GM06990 (cell line): ENCODE data around the gene SYTL1.

Experiments
- DNase-seq: peaks from one replicate; pipeline ENCODE4 v3.0.0-alpha.2; 2011; ENCODE audit not compliant: insufficient read length; ENCODE audit errors: extremely low read depth
- H3K27me3 ChIP-seq: replicated peaks from 2 replicates; pipeline ENCODE4 v1.6.0; 2011; ENCODE audit warnings: low read length; ENCODE audit not compliant: control insufficient read depth, insufficient read depth
- H3K36me3 ChIP-seq: 2 replicates; pipeline ENCODE4 v1.5.1; 2011; ENCODE audit warnings: low read length; ENCODE audit not compliant: control insufficient read depth, insufficient read depth
- H3K4me3 ChIP-seq: replicated peaks from 2 replicates; pipeline ENCODE4 v1.5.1; 2011; ENCODE audit warnings: low read depth, mild to moderate bottlenecking, control low read depth, low read length
- CTCF ChIP-seq: IDR thresholded peaks from 2 replicates; pipeline ENCODE4 v1.5.1; 2011; ENCODE audit warnings: low read length, control low read depth, mild to moderate bottlenecking, inconsistent platforms; ENCODE audit not compliant: insufficient read depth, poor library complexity, severe bottlenecking

Gene SYTL1

GRCh38 chr1:27302612-27303011 is 39.2 kb upstream of the SYTL1 start:
- no peak for DNase-seq
- no peaks in the 10 kb centered on the region for H3K27me3 ChIP-seq
- H3K36me3 ChIP-seq: peaks cover 15% of the 10 kb centered on the region
- TF ChIP-seq CTCF: no peak
- no peak overlapping the region for H3K4me3 ChIP-seq

GRCh38 chr1:27303509-27303908 is 38.3 kb upstream of the SYTL1 start:
- no peaks in the 10 kb centered on the region for H3K27me3 ChIP-seq
- peaks cover 11% of the 10 kb centered on the region for H3K36me3 ChIP-seq
- no peak for DNase-seq
- TF ChIP-seq CTCF: no peak
- H3K4me3 ChIP-seq: no peak overlapping the region

- no peak overlapping the region for H3K4me3 ChIP-seq
- peaks cover 6% of the 10 kb centered on the region for H3K36me3 ChIP-seq
- TF ChIP-seq CTCF: no peak
- no peaks in the 10 kb centered on the region for H3K27me3 ChIP-seq
- no peak for DNase-seq
These were observed 35.8 kb upstream of the SYTL1 start for GRCh38 chr1:27306071-27306470.

- H3K27me3 ChIP-seq: no peaks in the 10 kb centered on the region
- no peaks in the 10 kb centered on the region for H3K36me3 ChIP-seq
- DNase-seq: no peak
- H3K4me3 ChIP-seq: no peak overlapping the region
- TF ChIP-seq CTCF: peak; percentile 2
These were observed 34.7 kb upstream of the SYTL1 start for GRCh38 chr1:27306892-27307761.

GRCh38 chr1:27307874-27308598 is 33.8 kb upstream of the SYTL1 start:
- no peak for DNase-seq

More at GRCh38 chr1:27307874-27308598, 33.8 kb upstream of the SYTL1 start:
- Histone ChIP-seq H3K4me3 (no peak overlapping the region), H3K36me3 (no peaks in the 10 kb centered on the region), H3K27me3 (no peaks in the 10 kb centered on the region)
- no peak for TF ChIP-seq CTCF
